Loucy (cell line): ENCODE data around the gene DCPS.

ENCODE experiments used
- H2AFZ ChIP-seq: fragments of 200-600 bp; sonication (generic); 2 replicates; pipeline ENCODE4 v1.6.0; 2016; ENCODE audit warnings: antibody characterized with exemption, mild to moderate bottlenecking, low read length, moderate library complexity
- H3F3A ChIP-seq: fragments of 200-600 bp; 2 replicates; pipeline ENCODE4 v1.6.0; 2016; ENCODE audit warnings: antibody characterized with exemption, low read depth, mild to moderate bottlenecking
- H3K27me3 ChIP-seq: fragments of 200-600 bp; sonication (generic); 2 replicates; pipeline ENCODE4 v1.6.1; 2014; ENCODE audit warnings: low read length, mild to moderate bottlenecking; ENCODE audit not compliant: insufficient read depth, poor library complexity, severe bottlenecking
- H3K36me3 ChIP-seq: fragments of 200-600 bp; sonication (generic); 2 replicates; pipeline ENCODE4 v1.6.1; 2016; ENCODE audit warnings: low read length; ENCODE audit not compliant: insufficient read depth
- H3K4me1 ChIP-seq: fragments of 200-600 bp; sonication (generic); 2 replicates; pipeline ENCODE4 v1.5.1; 2014; ENCODE audit warnings: low read length, mild to moderate bottlenecking; ENCODE audit not compliant: insufficient read depth, poor library complexity, severe bottlenecking
- H3K4me2 ChIP-seq: fragments of 200-600 bp; sonication (generic); 2 replicates; pipeline ENCODE4 v1.6.0; 2014; ENCODE audit warnings: antibody characterized with exemption, low read length, low read depth, mild to moderate bottlenecking; ENCODE audit not compliant: poor library complexity, severe bottlenecking
- H3K4me3 ChIP-seq: fragments of 200-600 bp; sonication (generic); 2 replicates; pipeline ENCODE4 v1.5.1; 2014; ENCODE audit warnings: low read length, mild to moderate bottlenecking, mixed read lengths; ENCODE audit not compliant: poor library complexity, severe bottlenecking
- H3K79me2 ChIP-seq: fragments of 200-600 bp; sonication (generic); 2 replicates; pipeline ENCODE4 v1.6.1; 2014; ENCODE audit warnings: low read length; ENCODE audit not compliant: insufficient read depth
- H3K9ac ChIP-seq: fragments of 200-600 bp; sonication (generic); 2 replicates; pipeline ENCODE4 v1.6.0; 2014; ENCODE audit warnings: mild to moderate bottlenecking, low read depth, low read length, moderate library complexity; ENCODE audit not compliant: poor library complexity, severe bottlenecking
- H3K9me2 ChIP-seq: fragments of 200-600 bp; sonication (generic); replicated peaks from 2 replicates; pipeline ENCODE4 v1.6.1; 2016; ENCODE audit warnings: low read depth, low read length, mixed read lengths
- H3K9me3 ChIP-seq: fragments of 200-600 bp; sonication (generic); 2 replicates; pipeline ENCODE4 v1.6.1; 2014; ENCODE audit warnings: mild to moderate bottlenecking, antibody characterized with exemption, low read length, low read depth; ENCODE audit not compliant: insufficient read depth
- H4K20me1 ChIP-seq: fragments of 200-600 bp; sonication (generic); 2 replicates; pipeline ENCODE4 v1.6.0; 2014; ENCODE audit warnings: antibody characterized with exemption, low read length, mild to moderate bottlenecking; ENCODE audit not compliant: insufficient read depth, poor library complexity, severe bottlenecking
- EZH2phosphoT487 ChIP-seq: fragments of 200-600 bp; IDR thresholded peaks from 2 replicates; pipeline ENCODE4 v1.6.1; 2018; ENCODE audit warnings: antibody characterized with exemption, mild to moderate bottlenecking, moderate library complexity, borderline replicate concordance
- TF ChIP-seq, protein P1 (sequence below): fragments of 200-600 bp; sonication (generic); conservative IDR thresholded peaks from 2 replicates; pipeline ENCODE4 v1.5.1; 2014; ENCODE audit warnings: mild to moderate bottlenecking, antibody characterized with exemption, low read length

DCPS gene

DNA sequence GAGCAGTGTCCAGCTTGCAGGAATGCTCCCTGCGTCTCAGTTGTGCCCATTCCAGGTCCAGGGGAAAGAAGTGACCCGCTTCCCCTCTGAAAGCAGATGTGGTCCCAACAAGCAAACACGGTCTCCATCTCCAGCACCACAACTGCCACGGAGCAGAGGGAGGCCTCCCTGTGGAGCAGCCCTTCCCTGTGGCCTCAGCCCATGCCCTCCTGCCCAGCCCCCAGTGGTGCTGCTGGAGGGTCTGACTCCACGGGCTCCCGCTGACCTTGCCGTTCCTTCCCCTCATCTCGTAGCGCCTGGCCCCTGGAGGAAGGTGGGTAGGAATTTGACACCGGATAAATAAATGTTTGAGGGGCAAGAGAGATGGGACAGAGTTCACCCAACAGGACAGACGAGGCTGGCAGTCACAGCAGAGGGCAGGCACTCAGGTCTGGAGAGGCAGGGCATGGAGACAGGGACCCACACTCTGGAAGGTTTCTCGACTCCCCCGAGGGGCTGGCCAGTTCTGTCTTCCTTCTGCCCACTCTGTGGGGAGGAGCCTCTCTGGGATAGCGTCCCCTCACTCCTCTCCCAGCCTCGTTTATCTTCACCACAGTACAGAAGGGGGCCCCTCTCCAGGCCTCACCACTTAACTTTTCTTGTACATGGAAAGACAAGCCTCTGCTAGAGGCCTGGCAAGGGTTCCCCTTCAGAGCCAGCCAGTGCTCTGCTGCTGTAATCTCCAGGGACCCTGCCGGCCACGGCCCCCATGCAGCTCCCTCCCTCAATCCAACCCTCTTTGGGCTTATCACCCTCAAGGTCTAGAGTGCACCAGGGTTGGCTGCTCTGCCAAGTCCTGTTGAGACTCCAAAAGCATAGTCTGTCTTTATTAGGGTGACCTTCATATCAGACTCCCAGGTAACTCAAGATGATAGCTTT is 44.1 kb downstream of the DCPS start:
- peaks cover 40% of the 10 kb centered on the region; the same call in 1 of the 2 replicates for H3K36me3 ChIP-seq
- no peaks in the 10 kb centered on the region for H3F3A ChIP-seq
- no peak overlapping the region for H2AFZ ChIP-seq
- H3K9ac ChIP-seq = peak overlapping the region; percentile 19
- H3K9me2 ChIP-seq = no peaks in the 10 kb centered on the region
- no peaks in the 10 kb centered on the region for H3K9me3 ChIP-seq
- peak overlapping the region; percentile 43 for H3K4me2 ChIP-seq
- TF ChIP-seq, protein P1, sequence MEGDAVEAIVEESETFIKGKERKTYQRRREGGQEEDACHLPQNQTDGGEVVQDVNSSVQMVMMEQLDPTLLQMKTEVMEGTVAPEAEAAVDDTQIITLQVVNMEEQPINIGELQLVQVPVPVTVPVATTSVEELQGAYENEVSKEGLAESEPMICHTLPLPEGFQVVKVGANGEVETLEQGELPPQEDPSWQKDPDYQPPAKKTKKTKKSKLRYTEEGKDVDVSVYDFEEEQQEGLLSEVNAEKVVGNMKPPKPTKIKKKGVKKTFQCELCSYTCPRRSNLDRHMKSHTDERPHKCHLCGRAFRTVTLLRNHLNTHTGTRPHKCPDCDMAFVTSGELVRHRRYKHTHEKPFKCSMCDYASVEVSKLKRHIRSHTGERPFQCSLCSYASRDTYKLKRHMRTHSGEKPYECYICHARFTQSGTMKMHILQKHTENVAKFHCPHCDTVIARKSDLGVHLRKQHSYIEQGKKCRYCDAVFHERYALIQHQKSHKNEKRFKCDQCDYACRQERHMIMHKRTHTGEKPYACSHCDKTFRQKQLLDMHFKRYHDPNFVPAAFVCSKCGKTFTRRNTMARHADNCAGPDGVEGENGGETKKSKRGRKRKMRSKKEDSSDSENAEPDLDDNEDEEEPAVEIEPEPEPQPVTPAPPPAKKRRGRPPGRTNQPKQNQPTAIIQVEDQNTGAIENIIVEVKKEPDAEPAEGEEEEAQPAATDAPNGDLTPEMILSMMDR = no peak
- no peak for TF ChIP-seq EZH2phosphoT487
- peaks cover 16% of the 10 kb centered on the region for H4K20me1 ChIP-seq
- peaks cover 56% of the 10 kb centered on the region for H3K4me1 ChIP-seq
- no peaks in the 10 kb centered on the region for H3K27me3 ChIP-seq
- peaks cover 64% of the 10 kb centered on the region for H3K79me2 ChIP-seq
- H3K4me3 ChIP-seq = no peak overlapping the region

DNA sequence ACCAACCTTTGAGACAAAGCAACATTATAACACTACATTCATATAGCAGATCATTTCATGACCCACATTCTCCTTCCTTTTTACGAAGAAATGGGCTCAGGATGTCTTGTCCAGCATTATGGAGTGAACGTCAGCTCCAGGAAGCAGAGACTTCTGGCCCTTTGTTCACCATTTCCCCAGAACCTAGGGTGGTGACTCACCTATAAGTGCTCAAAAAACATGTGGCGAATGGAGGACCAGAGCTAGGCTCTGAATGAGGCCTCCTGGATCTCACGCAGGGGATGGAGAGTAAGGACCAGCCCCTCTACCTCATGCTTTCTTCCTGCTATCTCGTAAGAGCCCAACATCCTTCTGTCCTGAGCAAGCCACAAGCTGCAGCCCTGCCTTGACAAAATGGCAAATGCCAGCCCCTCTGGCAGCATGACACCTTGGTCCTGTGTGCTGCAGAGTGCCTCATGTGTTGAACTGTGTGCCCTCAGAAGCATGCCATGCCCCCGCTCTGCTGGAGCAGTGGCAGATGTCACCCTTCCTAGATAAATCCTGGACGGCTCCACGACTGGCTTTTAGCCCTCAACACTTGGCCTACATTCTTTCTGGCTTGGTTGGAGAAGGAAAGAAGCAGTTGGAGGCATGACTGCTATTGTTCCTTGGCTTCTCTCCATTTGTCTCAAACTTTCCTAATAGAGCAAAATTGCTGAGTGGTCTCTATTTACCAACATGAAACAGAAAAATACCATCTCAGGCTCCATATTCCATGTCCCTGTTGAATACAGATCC is 45.1 kb downstream of the DCPS start:
- TF ChIP-seq, protein P1 = no peak
- TF ChIP-seq EZH2phosphoT487 = no peak
- H3K4me2 ChIP-seq = peak overlapping the region; percentile 43
- no peaks in the 10 kb centered on the region for H3F3A ChIP-seq
- H3K4me1 ChIP-seq = peaks cover 66% of the 10 kb centered on the region
- no peak overlapping the region for H3K4me3 ChIP-seq
- H2AFZ ChIP-seq = no peak overlapping the region
- no peaks in the 10 kb centered on the region for H3K27me3 ChIP-seq
- peaks cover 31% of the 10 kb centered on the region; the same call in 1 of the 2 replicates for H3K36me3 ChIP-seq
- H3K9me2 ChIP-seq = no peaks in the 10 kb centered on the region
- peak overlapping the region; percentile 19 for H3K9ac ChIP-seq
- H4K20me1 ChIP-seq = peaks cover 16% of the 10 kb centered on the region
- H3K79me2 ChIP-seq = peaks cover 69% of the 10 kb centered on the region
- H3K9me3 ChIP-seq = no peaks in the 10 kb centered on the region

DNA sequence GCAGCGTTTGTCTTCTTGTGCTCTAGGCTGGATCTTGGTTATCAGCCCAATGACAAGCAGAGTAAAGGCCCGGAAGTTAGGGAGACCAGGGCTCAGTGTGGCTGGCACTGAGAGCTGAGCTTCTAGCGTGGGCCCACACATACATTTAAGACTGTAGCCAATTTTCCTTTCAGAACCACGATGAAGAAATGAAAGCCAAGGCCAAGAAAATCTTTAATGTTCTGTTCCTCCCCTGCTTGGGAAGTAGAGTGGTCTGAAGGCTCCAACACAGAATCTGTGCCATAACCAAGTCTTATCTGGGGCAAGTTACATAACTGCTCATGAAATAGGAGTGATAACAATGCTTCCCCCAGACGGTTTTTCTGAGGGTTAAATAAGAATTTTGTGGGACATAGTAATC is 47.0 kb downstream of the DCPS start:
- peak overlapping the region; percentile 27 for H3K4me3 ChIP-seq
- H3K27me3 ChIP-seq = no peaks in the 10 kb centered on the region
- H3K9me3 ChIP-seq = no peaks in the 10 kb centered on the region
- peaks cover 64% of the 10 kb centered on the region for H3K4me1 ChIP-seq
- H3K79me2 ChIP-seq = peaks cover 76% of the 10 kb centered on the region
- H3K36me3 ChIP-seq = peaks cover 12% of the 10 kb centered on the region; the same call in 1 of the 2 replicates
- TF ChIP-seq EZH2phosphoT487 = no peak
- TF ChIP-seq, protein P1 = no peak
- peak overlapping the region; percentile 97 for H3K4me2 ChIP-seq
- H3K9ac ChIP-seq = peak overlapping the region; percentile 99
- no peaks in the 10 kb centered on the region for H3F3A ChIP-seq
- no peak overlapping the region for H2AFZ ChIP-seq
- H4K20me1 ChIP-seq = peaks cover 16% of the 10 kb centered on the region
- no peaks in the 10 kb centered on the region for H3K9me2 ChIP-seq
